Aorta (tissue), 5 donors: ENCODE data around the gene SLC31A2. TPM values are rescaled to one million over a fixed set of nuclear protein-coding genes. Genes with fewer than 3 reads are reported as not detected.
A peak's percentile ranks its signal among the peaks of the same experiment; 100 is the strongest.

ENCODE experiments used
- ATAC-seq: fragments of 200-7000 bp; cut with Tn5 transposase; one replicate; pipeline ENCODE4 v1.9.1; 2022; ENCODE audit warnings: moderate library complexity; ENCODE audit not compliant: low FRiP score
- DNase-seq, 2 donors: peaks; one replicate each; pipeline ENCODE4 v3.0.0-alpha.2; 2020
- H3K27ac ChIP-seq, 2 donors: one replicate each; pipeline ENCODE4 v1.5.1; 2013; ENCODE audit warnings: low read length in 2 of 2, mild to moderate bottlenecking in 2 of 2, moderate library complexity in 2 of 2, control low read depth in 1 of 2, inconsistent platforms in 1 of 2, low read depth in 1 of 2
- H3K27me3 ChIP-seq, 2 donors: one replicate each; pipeline ENCODE4 v1.6.1; 2013; ENCODE audit warnings: control low read depth in 1 of 2, low read length in 1 of 2, mild to moderate bottlenecking in 1 of 2, moderate library complexity in 1 of 2; ENCODE audit not compliant: insufficient read depth in 2 of 2, control insufficient read depth in 1 of 2
- H3K36me3 ChIP-seq, 2 donors: one replicate each; pipeline ENCODE4 v1.6.1; 2013; ENCODE audit warnings: control low read depth in 1 of 2, low read length in 1 of 2, mild to moderate bottlenecking in 1 of 2; ENCODE audit not compliant: insufficient read depth in 2 of 2, control insufficient read depth in 1 of 2
- H3K4me1 ChIP-seq, 2 donors: one replicate each; pipeline ENCODE4 v1.6.1; 2013; ENCODE audit warnings: low read length in 2 of 2, control low read depth in 1 of 2, mild to moderate bottlenecking in 1 of 2, moderate library complexity in 1 of 2; ENCODE audit not compliant: insufficient read depth in 2 of 2, control insufficient read depth in 1 of 2
- H3K4me3 ChIP-seq, 2 donors: one replicate each; pipeline ENCODE4 v1.5.1; 2013; ENCODE audit warnings: low read length in 2 of 2, control low read depth in 1 of 2, mild to moderate bottlenecking in 1 of 2
- H3K9me3 ChIP-seq: one replicate; pipeline ENCODE4 v1.6.1; 2013; ENCODE audit warnings: mild to moderate bottlenecking, low read length; ENCODE audit not compliant: control insufficient read depth
- WGBS, 2 donors: extraction: QIAGEN DNeasy Blood & Tissue Kit; methylation state at CpG; one replicate each; pipeline ENCODE4 v1.1.7; 2013; 5-methylcytosine and 5-hydroxymethylcytosine counted together
- intact Hi-C, 2 donors: fragments of 100-400 bp; cut with DNase I; formaldehyde crosslinking; loops; one replicate each; pipeline versions ENCODE4 v1.14.2 to v1.15.0; 2022
- polyA plus RNA-seq, 2 donors: library from polyadenylated mRNA; stranded (reverse); fragments of 200-250 nt; gene quantifications; one replicate each; pipeline ENCODE4 v1.2.3, GENCODE V29; 2013
- total RNA-seq, 2 donors: library from RNA; stranded (reverse); fragmentation: NEBNext Ultra II Directional; extraction: Animal tissue kit (Norgen Biotek cat#: 25700); gene quantifications; one replicate each; pipeline ENCODE4 v1.2.1, GENCODE V29; 2021
- donor health status: healthy with polysubstance abuse.
- donor health status: Bipolar disorder and iron deficiency.
- donor health status: DM: no; HTN: no; CAD: no.
- donor health status: DM: no; HTN: no; CAD: no.
- donor health status: DM: yes; HTN: yes; CAD: no.

The SLC31A2 gene
- total and polyA plus RNA-seq, 4 donors = 3.1 to 14.0 (median 12.1) TPM

- Histone ChIP-seq H3K4me3 (no peak overlapping the region), H3K9me3 (no peaks in the 10 kb centered on the region), H3K36me3 (peaks cover 0 to 2% of the 10 kb centered on the region in 2 donors), H3K27ac (no peak overlapping the region), H3K4me1 (no peaks in the 10 kb centered on the region), H3K27me3 (no peaks in the 10 kb centered on the region)
- intact Hi-C loops = no loop called here
- 42 to 53% methylated on average over 7 of the region's 7 CpGs for WGBS, 2 donors
- no peak for DNase-seq
- ATAC-seq = no peak
Observed at GRCh38 chr9:113155911-113156588, 5.2 kb downstream of the SLC31A2 start.

- no peaks in the 10 kb centered on the region for H3K4me1 ChIP-seq
- DNase-seq (no peak), ATAC-seq (no peak)
- H3K36me3 ChIP-seq = peaks cover 0 to 5% of the 10 kb centered on the region in 2 donors
- H3K4me3 ChIP-seq = no peak overlapping the region
- no peaks in the 10 kb centered on the region for H3K9me3 ChIP-seq
- H3K27me3 ChIP-seq = no peaks in the 10 kb centered on the region
- H3K27ac ChIP-seq = no peak overlapping the region
- intact Hi-C loops = no loop called here
- WGBS, 2 donors = 82 to 89% methylated on average over 1 of the region's 1 CpG
Observed at GRCh38 chr9:113156880-113157279, 6.1 kb downstream of the SLC31A2 start.

- no peak for DNase-seq
- no peak for ATAC-seq
- intact Hi-C loops = no loop called here
- Histone ChIP-seq H3K9me3 (no peaks in the 10 kb centered on the region), H3K27ac (no peak overlapping the region), H3K4me3 (no peak overlapping the region), H3K27me3 (no peaks in the 10 kb centered on the region), H3K4me1 (no peaks in the 10 kb centered on the region), H3K36me3 (peaks cover 0 to 9% of the 10 kb centered on the region in 2 donors)
- 87 to 92% methylated on average over 5 of the region's 5 CpGs for WGBS, 2 donors
Observed at GRCh38 chr9:113158446-113158845, 7.6 kb downstream of the SLC31A2 start.

- ATAC-seq = no peak
- Histone ChIP-seq H3K36me3 (peaks cover 0 to 11% of the 10 kb centered on the region in 2 donors), H3K4me1 (no peaks in the 10 kb centered on the region), H3K9me3 (no peaks in the 10 kb centered on the region), H3K27me3 (no peaks in the 10 kb centered on the region), H3K27ac (no peak overlapping the region), H3K4me3 (no peak overlapping the region)
- WGBS, 2 donors = 31 to 35% methylated on average over 3 of the region's 3 CpGs
- intact Hi-C loops = no loop called here
- DNase-seq = no peak
Observed at GRCh38 chr9:113160571-113160970, 9.8 kb downstream of the SLC31A2 start.

- peaks cover 6 to 12% of the 10 kb centered on the region in 2 donors for H3K36me3 ChIP-seq
- no peaks in the 10 kb centered on the region for H3K9me3 ChIP-seq
- no peak for DNase-seq
- intact Hi-C loops = no loop called here
- no peaks in the 10 kb centered on the region for H3K27me3 ChIP-seq
- H3K4me1 ChIP-seq = no peaks in the 10 kb centered on the region
- no peak for ATAC-seq
- H3K4me3 ChIP-seq = no peak overlapping the region
- H3K27ac ChIP-seq = no peak overlapping the region
- WGBS, 2 donors = 61 to 63% methylated on average over 3 of the region's 3 CpGs
Observed at GRCh38 chr9:113163001-113163400, 12.2 kb downstream of the SLC31A2 start.

DNA sequence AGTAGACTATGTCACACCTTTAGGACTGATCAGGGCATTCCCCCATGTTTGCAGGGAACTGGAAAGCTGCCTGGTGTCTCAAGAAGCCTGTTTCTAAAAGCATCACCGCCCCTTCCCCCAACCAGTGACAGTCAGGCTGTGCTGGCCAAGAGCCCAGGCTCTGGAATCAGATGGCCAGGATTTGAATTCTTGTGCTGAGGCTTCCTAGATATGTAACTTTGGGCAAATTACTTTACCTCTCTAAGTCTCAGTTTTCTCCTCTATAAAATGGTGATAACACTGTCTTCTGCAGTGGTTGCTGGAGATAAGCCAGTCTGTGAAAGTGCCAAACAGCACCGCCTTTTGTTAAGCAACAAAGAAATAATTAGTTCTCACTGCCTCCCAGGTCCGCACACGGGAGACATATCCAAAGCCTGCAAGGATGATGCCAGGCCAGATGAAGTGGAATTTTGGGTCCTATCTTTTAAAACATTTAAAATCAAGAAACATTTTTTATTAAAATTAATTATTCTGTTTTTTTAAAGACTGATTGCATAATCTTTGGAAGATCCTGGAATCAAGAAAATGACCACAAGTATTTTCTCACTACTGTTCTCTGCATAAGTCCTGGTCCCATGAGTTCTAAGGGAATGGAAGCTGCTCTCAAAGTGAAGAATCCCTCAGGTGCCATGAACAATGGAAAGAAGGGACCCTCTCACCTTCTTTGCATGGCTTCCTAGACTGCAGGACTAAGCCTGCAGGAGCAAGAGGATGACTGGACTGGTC lies 13.9 kb downstream of the SLC31A2 start:
- 63 to 81% methylated on average over 4 of the region's 4 CpGs for WGBS, 2 donors
- Histone ChIP-seq H3K27ac (no peak overlapping the region), H3K27me3 (no peaks in the 10 kb centered on the region), H3K9me3 (no peaks in the 10 kb centered on the region), H3K4me1 (no peaks in the 10 kb centered on the region), H3K36me3 (peaks cover 11 to 21% of the 10 kb centered on the region in 2 donors), H3K4me3 (no peak overlapping the region)
- no peak for ATAC-seq
- peak in 1 of 2 donors; percentile 58 for DNase-seq
- intact Hi-C loops = no loop called here

- peaks cover 11 to 27% of the 10 kb centered on the region in 2 donors for H3K36me3 ChIP-seq
- ATAC-seq (no peak), DNase-seq (no peak)
- H3K9me3 ChIP-seq = no peaks in the 10 kb centered on the region
- H3K4me3 ChIP-seq = no peak overlapping the region
- H3K27me3 ChIP-seq = no peaks in the 10 kb centered on the region
- intact Hi-C loops = no loop called here
- no peaks in the 10 kb centered on the region for H3K4me1 ChIP-seq
- H3K27ac ChIP-seq = no peak overlapping the region
- WGBS, 2 donors = 90 to 96% methylated on average over 4 of the region's 4 CpGs
Observed at GRCh38 chr9:113166039-113166438, 15.2 kb downstream of the SLC31A2 start.

DNA sequence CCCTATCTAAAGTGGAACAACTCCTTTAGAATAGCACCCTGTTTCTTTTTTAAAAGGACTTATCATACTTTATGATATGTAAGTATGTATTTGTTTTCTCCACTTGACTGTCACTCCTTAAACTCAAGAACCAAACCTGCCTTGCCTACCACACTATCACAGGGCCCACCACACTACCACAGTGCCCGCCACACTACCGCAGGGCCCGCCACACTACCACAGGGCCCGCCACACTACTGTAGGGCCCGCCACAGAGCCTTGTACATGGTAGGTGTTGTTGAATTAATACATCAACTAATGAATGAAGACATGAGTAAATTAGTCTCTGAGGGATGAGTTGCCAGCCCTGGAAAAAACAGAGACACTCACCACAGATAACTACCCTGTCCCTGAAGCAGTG lies 18.0 kb downstream of the SLC31A2 start:
- Histone ChIP-seq H3K4me3 (no peak overlapping the region), H3K4me1 (no peaks in the 10 kb centered on the region), H3K27ac (no peak overlapping the region), H3K9me3 (no peaks in the 10 kb centered on the region), H3K27me3 (no peaks in the 10 kb centered on the region), H3K36me3 (peaks cover 24 to 25% of the 10 kb centered on the region in 2 donors)
- ATAC-seq = no peak
- DNase-seq = no peak
- intact Hi-C loops = no loop called here
- WGBS, 2 donors = 96 to 97% methylated on average over 5 of the region's 5 CpGs

DNA sequence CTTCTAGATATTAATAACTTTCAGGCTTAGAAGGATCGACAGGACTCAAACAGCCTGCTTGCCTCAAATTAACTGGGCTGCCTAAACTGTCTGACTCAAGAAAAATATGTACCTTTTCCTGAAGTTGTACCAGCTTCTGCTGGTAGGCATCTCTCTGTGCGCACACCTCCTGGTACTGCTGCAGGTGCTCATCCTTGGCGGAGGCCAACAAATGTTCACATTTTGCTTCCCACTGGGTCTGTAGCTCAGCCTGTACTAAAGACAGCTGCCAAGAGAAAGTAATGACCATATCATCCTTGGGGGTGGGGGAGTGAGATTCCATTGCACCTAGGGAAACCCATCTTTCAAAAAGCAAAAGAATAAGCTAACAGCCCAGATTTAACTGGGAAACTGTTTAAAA lies 22.5 kb downstream of the SLC31A2 start:
- H3K27me3 ChIP-seq = no peaks in the 10 kb centered on the region
- H3K27ac ChIP-seq = no peak overlapping the region
- H3K9me3 ChIP-seq = no peaks in the 10 kb centered on the region
- H3K4me3 ChIP-seq = no peak overlapping the region
- ATAC-seq = no peak
- H3K36me3 ChIP-seq = peaks cover 23 to 28% of the 10 kb centered on the region in 2 donors
- intact Hi-C loops = no loop called here
- 96 to 99% methylated on average over 3 of the region's 3 CpGs for WGBS, 2 donors
- no peak for DNase-seq
- H3K4me1 ChIP-seq = no peaks in the 10 kb centered on the region
